ENCODE results near the gene DHODH.
A peak's percentile ranks its signal among the peaks of the same experiment; 100 is the strongest.
"Not testable (repeated sequence)": the region's sequence is repeated elsewhere in the genome, so short reads cannot be mapped to it uniquely, and the experiment has no call there.

The DHODH gene

GRCh38 chr16:72064361-72064894 is 55.9 kb downstream of the DHODH start:
- no peak for TF ChIP-seq CTCF (IDR thresholded peaks at IDR 0.05; ENCODE audit: control insufficient read depth, extremely low read depth, insufficient read depth)
- DNase-seq (ENCODE audit: low read depth), result no peak
- no peak overlapping the region for H3K4me3 ChIP-seq (ENCODE audit: low read depth, low read length)

- no peak overlapping the region for H3K4me3 ChIP-seq (ENCODE audit: low read depth, low read length)
- DNase-seq (ENCODE audit: low read depth), result peak; percentile 14
- TF ChIP-seq CTCF (IDR thresholded peaks at IDR 0.05; ENCODE audit: control insufficient read depth, extremely low read depth, insufficient read depth), result peak; percentile 65
Measured at GRCh38 chr16:72066747-72067146, 58.2 kb downstream of the DHODH start.

GRCh38 chr16:72068930-72069329 is 60.4 kb downstream of the DHODH start:
- no peak overlapping the region for H3K4me3 ChIP-seq (ENCODE audit: low read depth, low read length)
- TF ChIP-seq CTCF (IDR thresholded peaks at IDR 0.05; ENCODE audit: control insufficient read depth, extremely low read depth, insufficient read depth), result no peak
- no peak for DNase-seq (ENCODE audit: low read depth)

GRCh38 chr16:72072514-72073342 is 64.2 kb downstream of the DHODH start:
- H3K4me3 ChIP-seq (ENCODE audit: low read depth, low read length), result no peak overlapping the region
- DNase-seq (ENCODE audit: low read depth), result no peak
- no peak for TF ChIP-seq CTCF (IDR thresholded peaks at IDR 0.05; ENCODE audit: control insufficient read depth, extremely low read depth, insufficient read depth)

- no peak overlapping the region for H3K4me3 ChIP-seq (ENCODE audit: low read depth, low read length)
- TF ChIP-seq CTCF (IDR thresholded peaks at IDR 0.05; ENCODE audit: control insufficient read depth, extremely low read depth, insufficient read depth), result no peak
- no peak for DNase-seq (ENCODE audit: low read depth)
Measured at GRCh38 chr16:72073560-72074230, 65.2 kb downstream of the DHODH start.

GRCh38 chr16:72075067-72075466 is 66.5 kb downstream of the DHODH start:
- DNase-seq (ENCODE audit: low read depth); H3K4me3 ChIP-seq (ENCODE audit: low read depth, low read length): not testable (repeated sequence)

All from LNCaP clone FGC (cell line).